ENCODE measurements around the gene CRIP1. TPM values are rescaled to one million over a fixed set of nuclear protein-coding genes. Genes with fewer than 3 reads are reported as not detected.
A peak's percentile ranks its signal among the peaks of the same experiment; 100 is the strongest.

Gene CRIP1
- total RNA-seq, 1 donor from 2014 or later, result 7.6 TPM

GRCh38 chr14:105497671-105498429 is 11.2 kb downstream of the CRIP1 start:
- no peak for TF ChIP-seq POLR2AphosphoS5 (IDR thresholded peaks at IDR 0.05; ENCODE audit: insufficient read depth in 1 of 2, low read depth in 1 of 2)
- TF ChIP-seq CTCF (IDR thresholded peaks at IDR 0.05), result no peak
- no peak for TF ChIP-seq POLR2A (IDR thresholded peaks at IDR 0.05)
- no peaks in the 10 kb centered on the region for H3K36me3 ChIP-seq
- intact Hi-C loops (cut with DNase I), result loop anchor here (10.0 kb wide), 1 partner anchor 283 kb away; no protein-coding TSS in a partner anchor
- no peaks in the 10 kb centered on the region for H3K27me3 ChIP-seq
- H3K27ac ChIP-seq, result no peak overlapping the region
- H3K9me3 ChIP-seq, result no peaks in the 10 kb centered on the region
- H3K4me1 ChIP-seq, result no peaks in the 10 kb centered on the region
- H3K4me3 ChIP-seq, result no peak overlapping the region
- DNase-seq (ENCODE audit: extremely low spot score in 2 of 2), result peak in 1 of 2 donors; percentile 81

GRCh38 chr14:105498430-105499255 is 12.0 kb downstream of the CRIP1 start:
- no peaks in the 10 kb centered on the region for H3K9me3 ChIP-seq
- no peak overlapping the region for H3K4me3 ChIP-seq
- TF ChIP-seq POLR2AphosphoS5 (IDR thresholded peaks at IDR 0.05; ENCODE audit: insufficient read depth in 1 of 2, low read depth in 1 of 2) (no peak), CTCF (IDR thresholded peaks at IDR 0.05) (no peak), POLR2A (IDR thresholded peaks at IDR 0.05) (no peak)
- intact Hi-C loops (cut with DNase I), result loop anchor here (10.0 kb wide), 1 partner anchor 284 kb away; no protein-coding TSS in a partner anchor
- no peak overlapping the region for H3K27ac ChIP-seq
- no peak for DNase-seq (ENCODE audit: extremely low spot score in 2 of 2)
- H3K36me3 ChIP-seq, result no peaks in the 10 kb centered on the region
- H3K4me1 ChIP-seq, result no peaks in the 10 kb centered on the region
- no peaks in the 10 kb centered on the region for H3K27me3 ChIP-seq

GRCh38 chr14:105499256-105500035 is 12.8 kb downstream of the CRIP1 start:
- no peaks in the 10 kb centered on the region for H3K36me3 ChIP-seq
- intact Hi-C loops (cut with DNase I), result loop anchor here (10.0 kb wide), 1 partner anchor 285 kb away; no protein-coding TSS in a partner anchor
- H3K9me3 ChIP-seq, result no peaks in the 10 kb centered on the region
- H3K27ac ChIP-seq, result no peak overlapping the region
- no peaks in the 10 kb centered on the region for H3K27me3 ChIP-seq
- no peaks in the 10 kb centered on the region for H3K4me1 ChIP-seq
- no peak for TF ChIP-seq POLR2A (IDR thresholded peaks at IDR 0.05)
- no peak for TF ChIP-seq CTCF (IDR thresholded peaks at IDR 0.05)
- no peak for TF ChIP-seq POLR2AphosphoS5 (IDR thresholded peaks at IDR 0.05; ENCODE audit: insufficient read depth in 1 of 2, low read depth in 1 of 2)
- H3K4me3 ChIP-seq, result no peak overlapping the region
- DNase-seq (ENCODE audit: extremely low spot score in 2 of 2), result no peak

- no peak overlapping the region for H3K27ac ChIP-seq
- no peak for TF ChIP-seq POLR2AphosphoS5 (IDR thresholded peaks at IDR 0.05; ENCODE audit: insufficient read depth in 1 of 2, low read depth in 1 of 2)
- no peak for TF ChIP-seq CTCF (IDR thresholded peaks at IDR 0.05)
- TF ChIP-seq POLR2A (IDR thresholded peaks at IDR 0.05), result no peak
- no peaks in the 10 kb centered on the region for H3K36me3 ChIP-seq
- no peaks in the 10 kb centered on the region for H3K9me3 ChIP-seq
- no peak overlapping the region for H3K4me3 ChIP-seq
- H3K4me1 ChIP-seq, result no peaks in the 10 kb centered on the region
- DNase-seq (ENCODE audit: extremely low spot score in 2 of 2), result peak in 1 of 2 donors; percentile 82
- intact Hi-C loops (cut with DNase I), result no loop called here
- no peaks in the 10 kb centered on the region for H3K27me3 ChIP-seq
These were observed 13.5 kb downstream of the CRIP1 start for GRCh38 chr14:105500036-105500725.

All from vagina (tissue), 2 donors.